Embryonic facial prominence (tissue), 1 donor: ENCODE measurements around the gene ZNF574.
A peak's percentile ranks its signal among the peaks of the same experiment; 100 is the strongest.

ENCODE experiments used
- DNase-seq: peaks from one replicate; pipeline ENCODE4 v3.0.0-alpha.2; 2016; ENCODE audit errors: extremely low spot score

ZNF574 gene

DNA sequence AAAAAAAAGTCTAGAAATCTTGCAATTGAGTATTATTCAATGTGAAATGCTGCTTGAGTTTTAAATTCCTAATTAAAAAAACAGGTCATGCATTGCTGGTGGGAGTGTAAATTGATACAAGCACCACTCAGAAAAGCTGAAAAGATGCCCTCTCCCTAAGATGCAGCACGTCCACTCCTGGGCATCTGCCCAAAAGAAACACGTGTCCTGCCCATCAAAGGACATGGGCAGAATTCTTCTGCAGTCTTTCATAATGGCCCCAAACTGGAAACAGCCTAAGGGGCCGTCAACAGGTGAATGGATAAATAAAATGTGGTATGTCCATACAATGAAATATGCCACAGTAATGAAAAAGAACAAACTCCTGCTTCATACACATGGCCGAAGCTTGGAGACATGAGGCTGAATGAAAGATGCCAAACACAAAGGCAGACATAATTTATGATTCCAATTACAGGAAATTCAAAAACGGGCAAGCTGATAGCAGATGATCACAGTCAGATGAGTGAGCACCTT is 48.5 kb downstream of the ZNF574 start:
- DNase-seq, result no peak

GRCh38 chr19:42125536-42125935 is 49.6 kb downstream of the ZNF574 start:
- no peak for DNase-seq

- no peak for DNase-seq
Observed at GRCh38 chr19:42126574-42126973, 50.6 kb downstream of the ZNF574 start.

GRCh38 chr19:42129399-42130253 is 53.7 kb downstream of the ZNF574 start:
- peak; percentile 9 for DNase-seq

DNA sequence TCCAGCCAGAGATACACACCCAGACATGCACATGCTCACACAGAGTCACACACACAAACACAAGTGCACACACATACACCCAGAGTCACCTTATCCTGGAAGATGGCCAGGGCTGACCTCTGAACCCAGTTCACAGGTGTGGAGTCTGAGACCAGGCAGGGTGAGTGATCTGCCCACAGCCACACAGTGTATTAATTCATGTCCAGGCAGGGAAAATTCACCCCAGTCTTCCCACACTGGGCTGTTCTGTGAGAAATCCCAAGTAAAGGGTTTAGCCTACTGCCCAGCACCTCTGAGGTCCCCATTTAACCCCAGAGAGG is 54.2 kb downstream of the ZNF574 start:
- DNase-seq, result no peak
